AG09309 (cell line): Measurements from ENCODE around the gene TNNI3K.

Source experiments
- DNase-seq: peaks from one replicate; pipeline ENCODE4 v3.0.0-alpha.2; 2010; ENCODE audit warnings: low read depth
- H3K4me3 ChIP-seq: 2 replicates; pipeline ENCODE4 v1.5.1; 2011; ENCODE audit warnings: mild to moderate bottlenecking, low read depth, low read length, moderate library complexity; ENCODE audit not compliant: control insufficient read depth
- TF ChIP-seq, protein P1 (sequence below): IDR thresholded peaks from 2 replicates; pipeline ENCODE4 v1.5.1; 2011; ENCODE audit warnings: mild to moderate bottlenecking, low read depth, low read length, inconsistent platforms; ENCODE audit not compliant: insufficient read depth, control insufficient read depth; ENCODE audit errors: missing control alignments

The TNNI3K gene

DNA sequence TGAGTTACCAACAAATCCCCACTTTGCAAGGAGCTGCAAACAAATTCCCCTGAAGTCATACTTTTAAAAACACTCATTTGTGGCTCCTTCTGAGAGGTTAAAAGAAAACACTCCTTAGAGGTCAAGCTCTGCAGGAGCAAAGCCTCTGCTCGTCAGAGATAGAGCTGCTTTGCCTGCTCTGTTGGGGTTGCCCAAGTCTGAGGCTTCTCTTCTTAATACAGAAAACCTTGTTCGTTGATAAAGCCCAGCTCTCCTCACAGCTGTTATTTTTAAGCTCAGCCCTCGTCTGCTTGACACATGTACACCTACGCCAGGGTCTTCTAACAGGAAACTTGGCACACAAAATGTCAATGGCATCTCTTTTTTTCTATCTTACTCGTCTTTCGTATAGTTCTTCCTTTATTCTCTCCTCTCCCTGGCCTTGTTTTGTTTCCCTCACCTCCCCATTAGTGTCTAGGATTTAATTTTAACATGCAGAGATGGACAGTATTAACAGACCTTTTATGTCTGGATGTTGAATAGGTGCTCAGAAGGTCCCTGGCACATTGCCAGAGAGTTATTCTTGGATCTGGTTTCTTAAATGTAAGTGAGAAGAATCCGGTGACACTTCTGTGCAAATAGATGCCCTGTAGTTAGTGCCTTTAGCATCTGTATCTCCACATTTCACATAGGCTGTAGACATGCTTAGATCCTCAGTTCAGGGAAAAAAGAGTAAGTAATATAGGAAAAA is 191.2 kb downstream of the TNNI3K start:
- TF ChIP-seq, protein P1, sequence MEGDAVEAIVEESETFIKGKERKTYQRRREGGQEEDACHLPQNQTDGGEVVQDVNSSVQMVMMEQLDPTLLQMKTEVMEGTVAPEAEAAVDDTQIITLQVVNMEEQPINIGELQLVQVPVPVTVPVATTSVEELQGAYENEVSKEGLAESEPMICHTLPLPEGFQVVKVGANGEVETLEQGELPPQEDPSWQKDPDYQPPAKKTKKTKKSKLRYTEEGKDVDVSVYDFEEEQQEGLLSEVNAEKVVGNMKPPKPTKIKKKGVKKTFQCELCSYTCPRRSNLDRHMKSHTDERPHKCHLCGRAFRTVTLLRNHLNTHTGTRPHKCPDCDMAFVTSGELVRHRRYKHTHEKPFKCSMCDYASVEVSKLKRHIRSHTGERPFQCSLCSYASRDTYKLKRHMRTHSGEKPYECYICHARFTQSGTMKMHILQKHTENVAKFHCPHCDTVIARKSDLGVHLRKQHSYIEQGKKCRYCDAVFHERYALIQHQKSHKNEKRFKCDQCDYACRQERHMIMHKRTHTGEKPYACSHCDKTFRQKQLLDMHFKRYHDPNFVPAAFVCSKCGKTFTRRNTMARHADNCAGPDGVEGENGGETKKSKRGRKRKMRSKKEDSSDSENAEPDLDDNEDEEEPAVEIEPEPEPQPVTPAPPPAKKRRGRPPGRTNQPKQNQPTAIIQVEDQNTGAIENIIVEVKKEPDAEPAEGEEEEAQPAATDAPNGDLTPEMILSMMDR: no peak
- DNase-seq: no peak
- no peak overlapping the region for H3K4me3 ChIP-seq

DNA sequence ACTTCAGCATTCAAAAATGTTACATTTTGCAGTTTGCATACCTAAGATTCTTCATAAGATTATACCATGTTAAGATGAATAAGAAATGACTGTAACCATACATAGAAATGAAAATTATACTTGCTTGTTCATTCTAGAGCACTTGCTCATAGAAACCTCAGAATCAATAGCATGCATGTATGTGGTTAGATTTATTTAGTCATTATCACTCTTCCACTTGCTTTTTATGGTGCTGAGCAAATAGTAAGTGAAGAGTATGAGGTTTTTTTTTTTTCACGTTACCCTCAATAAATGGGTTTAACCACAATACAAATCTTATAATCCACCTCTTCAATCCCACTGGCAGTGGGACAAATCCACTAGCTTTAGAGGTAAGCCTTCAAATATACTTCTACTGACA is 192.5 kb downstream of the TNNI3K start:
- DNase-seq: peak; percentile 2
- TF ChIP-seq, protein P1: no peak
- no peak overlapping the region for H3K4me3 ChIP-seq

DNA sequence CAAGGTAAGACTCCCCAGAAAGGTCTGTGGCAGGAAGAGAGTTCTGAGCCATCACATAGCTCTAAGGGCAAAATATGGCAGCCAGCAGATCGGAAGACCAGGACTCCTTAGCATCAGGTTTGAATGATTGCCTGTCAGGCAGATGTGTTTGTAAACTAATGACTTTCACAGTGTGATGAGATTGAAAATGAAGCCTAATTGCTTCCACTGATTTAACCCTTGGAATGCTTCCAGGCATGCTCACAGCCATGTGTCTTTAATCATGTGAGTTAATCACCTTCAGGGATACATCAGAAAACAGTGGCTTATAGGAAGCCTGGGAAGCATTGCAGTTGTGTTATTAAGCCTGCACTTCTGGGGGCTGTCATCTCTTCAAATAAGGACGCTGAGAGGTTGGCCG is 194.4 kb downstream of the TNNI3K start:
- no peak overlapping the region for H3K4me3 ChIP-seq
- TF ChIP-seq, protein P1: no peak
- DNase-seq: no peak

DNA sequence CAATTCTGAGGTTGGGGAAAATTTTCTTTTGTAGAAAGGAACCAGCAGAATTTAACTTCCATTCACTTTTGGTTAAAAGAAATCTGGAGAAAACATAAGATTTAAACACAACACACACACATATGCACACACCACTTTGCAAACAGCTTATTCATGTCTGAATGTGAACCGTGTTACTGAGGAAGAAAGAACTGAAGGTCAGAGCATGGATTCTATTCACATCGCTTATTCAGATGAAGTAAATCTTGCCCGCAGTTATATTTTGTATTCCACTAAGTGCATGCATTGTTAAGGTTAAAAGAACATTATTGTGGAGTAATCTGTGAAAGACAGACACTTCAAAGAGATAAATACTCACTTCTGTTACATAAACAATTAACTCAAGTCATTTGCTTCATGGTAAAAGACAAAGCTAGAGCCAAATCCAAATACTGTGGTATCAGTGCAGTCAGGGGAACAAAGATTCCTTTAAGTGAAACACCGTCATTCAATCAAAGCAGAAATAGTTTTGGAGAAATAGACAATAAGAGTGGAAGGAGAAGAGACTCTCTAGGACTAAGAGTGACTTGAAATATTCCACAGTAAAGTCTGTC is 195.3 kb downstream of the TNNI3K start:
- DNase-seq: no peak
- H3K4me3 ChIP-seq: no peak overlapping the region
- TF ChIP-seq, protein P1: no peak

DNA sequence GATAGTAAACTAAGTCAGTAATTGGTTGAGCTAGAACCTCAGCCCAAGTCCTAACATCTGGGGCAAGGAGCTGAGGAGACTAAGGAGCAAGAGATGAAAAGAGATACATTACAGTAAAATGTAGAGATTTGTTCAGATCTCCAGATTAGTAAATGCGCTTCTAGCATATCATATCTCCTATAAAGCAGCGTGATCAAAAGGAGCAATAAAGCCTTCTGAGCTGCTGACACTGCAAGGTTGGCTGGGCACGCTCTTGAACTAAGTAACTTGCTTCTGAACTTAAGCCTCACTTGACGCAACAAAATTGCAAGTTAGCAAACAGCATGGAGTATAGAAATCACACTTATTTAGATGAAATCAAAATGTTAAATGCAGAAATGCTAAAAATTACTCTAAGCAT is 196.3 kb downstream of the TNNI3K start:
- no peak overlapping the region for H3K4me3 ChIP-seq
- TF ChIP-seq, protein P1: no peak
- DNase-seq: no peak

DNA sequence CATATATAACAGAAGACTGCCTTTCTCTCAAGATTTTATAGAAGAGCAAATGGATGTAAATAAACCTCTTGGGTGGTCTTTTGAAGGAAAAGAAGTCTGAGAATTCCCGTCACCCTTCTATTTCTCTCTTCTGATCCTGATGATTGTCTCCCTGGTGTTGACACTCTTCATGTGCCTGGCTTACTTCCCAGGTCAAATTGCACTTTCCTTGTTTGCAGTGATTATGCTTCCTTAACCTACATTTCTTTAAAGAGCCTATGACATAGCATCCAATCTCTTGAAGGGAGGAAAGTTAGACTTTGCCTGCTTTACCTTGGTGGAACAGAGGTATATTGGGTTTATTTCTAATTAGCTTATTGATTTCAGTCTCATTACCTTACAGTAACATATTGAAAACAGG is 197.1 kb downstream of the TNNI3K start:
- DNase-seq: no peak
- TF ChIP-seq, protein P1: no peak
- no peak overlapping the region for H3K4me3 ChIP-seq
